ENCODE measurements around the gene PARD6G.

PARD6G gene

DNA sequence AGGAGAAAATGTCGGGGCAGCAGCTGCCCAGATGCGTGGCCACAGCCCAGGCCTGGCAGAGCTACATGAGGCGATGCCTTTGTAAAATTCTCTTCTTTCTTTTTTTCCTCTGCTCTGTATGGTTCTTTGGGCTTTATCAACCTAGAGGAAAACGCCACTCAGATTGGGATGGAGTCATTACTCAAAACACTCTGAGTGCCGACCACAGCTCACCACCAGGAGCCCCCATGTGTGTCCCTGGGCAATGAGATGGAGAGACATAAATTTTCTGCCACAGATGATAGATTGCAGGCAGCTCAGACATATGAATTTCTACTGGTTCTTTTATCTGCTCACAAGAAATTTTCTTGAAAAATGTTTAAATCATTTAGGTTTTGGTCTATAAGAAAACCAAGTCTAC is 56.0 kb downstream of the PARD6G start:
- no peak for DNase-seq (ENCODE audit: low read depth, low spot score)
- H3K4me3 ChIP-seq (ENCODE audit: low read depth, low read length) = no peak overlapping the region
- in situ Hi-C loops (cut with HindIII; ENCODE audit: low sequenced_read_pairs) = no loop called here
- TF ChIP-seq, protein P1, sequence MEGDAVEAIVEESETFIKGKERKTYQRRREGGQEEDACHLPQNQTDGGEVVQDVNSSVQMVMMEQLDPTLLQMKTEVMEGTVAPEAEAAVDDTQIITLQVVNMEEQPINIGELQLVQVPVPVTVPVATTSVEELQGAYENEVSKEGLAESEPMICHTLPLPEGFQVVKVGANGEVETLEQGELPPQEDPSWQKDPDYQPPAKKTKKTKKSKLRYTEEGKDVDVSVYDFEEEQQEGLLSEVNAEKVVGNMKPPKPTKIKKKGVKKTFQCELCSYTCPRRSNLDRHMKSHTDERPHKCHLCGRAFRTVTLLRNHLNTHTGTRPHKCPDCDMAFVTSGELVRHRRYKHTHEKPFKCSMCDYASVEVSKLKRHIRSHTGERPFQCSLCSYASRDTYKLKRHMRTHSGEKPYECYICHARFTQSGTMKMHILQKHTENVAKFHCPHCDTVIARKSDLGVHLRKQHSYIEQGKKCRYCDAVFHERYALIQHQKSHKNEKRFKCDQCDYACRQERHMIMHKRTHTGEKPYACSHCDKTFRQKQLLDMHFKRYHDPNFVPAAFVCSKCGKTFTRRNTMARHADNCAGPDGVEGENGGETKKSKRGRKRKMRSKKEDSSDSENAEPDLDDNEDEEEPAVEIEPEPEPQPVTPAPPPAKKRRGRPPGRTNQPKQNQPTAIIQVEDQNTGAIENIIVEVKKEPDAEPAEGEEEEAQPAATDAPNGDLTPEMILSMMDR (IDR thresholded peaks at IDR 0.05; ENCODE audit: low read depth, low read length) = no peak

DNA sequence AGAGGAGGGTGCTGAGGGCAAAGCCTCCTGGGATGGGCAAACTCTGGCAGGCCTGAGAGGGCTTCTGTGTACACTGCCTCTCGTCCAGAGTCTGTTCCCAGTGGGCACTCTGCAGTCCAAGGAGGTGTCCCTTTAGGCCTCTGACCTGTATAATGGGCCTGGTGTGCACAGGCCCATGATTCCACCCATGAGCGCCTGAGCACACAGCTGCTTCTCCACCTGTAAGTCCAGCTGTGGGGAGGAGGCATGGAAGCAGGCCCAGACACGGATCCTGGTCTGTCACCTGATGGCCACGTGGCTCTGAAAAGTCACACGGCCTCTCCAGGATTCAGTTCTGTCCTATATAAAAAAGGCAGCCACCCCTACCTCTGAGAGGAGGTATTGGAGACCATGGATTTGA is 57.0 kb downstream of the PARD6G start:
- TF ChIP-seq, protein P1 (IDR thresholded peaks at IDR 0.05; ENCODE audit: low read depth, low read length) = no peak
- H3K4me3 ChIP-seq (ENCODE audit: low read depth, low read length) = no peak overlapping the region
- in situ Hi-C loops (cut with HindIII; ENCODE audit: low sequenced_read_pairs) = no loop called here
- DNase-seq (ENCODE audit: low read depth, low spot score) = no peak

DNA sequence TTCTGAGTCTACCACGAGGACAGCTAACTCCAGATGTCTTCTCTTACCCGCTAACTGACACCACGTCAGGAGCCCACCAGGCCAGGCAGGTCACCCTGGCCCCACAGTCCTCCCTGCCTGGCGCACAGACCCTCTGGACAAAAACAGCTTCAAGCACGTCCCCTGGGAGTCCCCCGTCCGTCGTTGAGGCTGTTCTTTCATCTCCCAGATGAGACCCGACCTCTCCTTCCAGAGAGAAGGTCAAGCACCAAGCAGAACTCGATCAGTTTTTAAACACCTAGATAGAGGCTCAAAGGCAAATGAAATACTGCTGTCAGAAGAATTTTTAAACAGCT is 57.8 kb downstream of the PARD6G start:
- DNase-seq (ENCODE audit: low read depth, low spot score) = no peak
- no peak overlapping the region for H3K4me3 ChIP-seq (ENCODE audit: low read depth, low read length)
- TF ChIP-seq, protein P1 (IDR thresholded peaks at IDR 0.05; ENCODE audit: low read depth, low read length) = no peak
- in situ Hi-C loops (cut with HindIII; ENCODE audit: low sequenced_read_pairs) = no loop called here

DNA sequence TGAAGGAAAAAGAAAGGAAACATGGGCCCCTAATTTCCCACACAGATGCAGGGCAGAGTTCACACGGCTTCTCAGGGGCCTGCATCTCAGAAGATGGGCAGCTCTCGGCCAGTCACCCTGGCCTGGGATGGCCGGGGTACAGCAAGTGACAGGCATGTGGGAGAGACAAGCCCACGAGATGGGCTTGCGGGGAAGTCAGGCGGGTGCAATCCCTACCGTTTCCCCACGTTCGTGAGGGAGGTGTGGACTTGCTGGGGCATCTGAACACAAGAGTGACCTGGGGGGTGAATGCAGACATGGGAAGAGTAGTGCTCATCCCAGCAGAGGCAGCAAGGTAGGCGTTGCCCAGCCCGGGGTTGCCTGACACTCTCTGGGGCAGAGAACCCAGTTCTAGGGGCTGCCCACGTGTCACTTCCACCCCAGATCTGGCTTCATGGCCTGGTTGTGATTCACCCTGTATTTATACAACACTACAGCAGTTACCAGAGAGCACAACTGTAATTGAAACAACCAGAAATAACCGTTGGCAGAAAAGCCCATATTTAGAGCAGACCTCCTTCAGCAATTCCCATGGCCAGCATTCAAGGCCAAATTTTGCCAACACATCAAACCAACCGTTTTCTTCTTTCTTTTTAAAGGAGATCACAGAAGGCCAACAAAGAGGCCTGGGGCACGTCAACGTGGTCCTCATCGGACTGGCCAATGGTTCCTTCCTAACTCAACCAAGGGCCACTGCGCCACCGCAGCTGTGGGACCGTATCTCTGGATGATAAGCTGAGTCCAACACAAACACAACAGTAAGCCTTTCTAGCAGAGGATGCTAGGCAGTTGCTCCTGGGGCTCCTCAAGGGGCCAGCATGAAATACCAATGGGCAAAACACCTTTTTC is 58.4 kb downstream of the PARD6G start:
- H3K4me3 ChIP-seq (ENCODE audit: low read depth, low read length) = no peak overlapping the region
- in situ Hi-C loops (cut with HindIII; ENCODE audit: low sequenced_read_pairs) = no loop called here
- DNase-seq (ENCODE audit: low read depth, low spot score) = no peak
- TF ChIP-seq, protein P1 (IDR thresholded peaks at IDR 0.05; ENCODE audit: low read depth, low read length) = no peak

DNA sequence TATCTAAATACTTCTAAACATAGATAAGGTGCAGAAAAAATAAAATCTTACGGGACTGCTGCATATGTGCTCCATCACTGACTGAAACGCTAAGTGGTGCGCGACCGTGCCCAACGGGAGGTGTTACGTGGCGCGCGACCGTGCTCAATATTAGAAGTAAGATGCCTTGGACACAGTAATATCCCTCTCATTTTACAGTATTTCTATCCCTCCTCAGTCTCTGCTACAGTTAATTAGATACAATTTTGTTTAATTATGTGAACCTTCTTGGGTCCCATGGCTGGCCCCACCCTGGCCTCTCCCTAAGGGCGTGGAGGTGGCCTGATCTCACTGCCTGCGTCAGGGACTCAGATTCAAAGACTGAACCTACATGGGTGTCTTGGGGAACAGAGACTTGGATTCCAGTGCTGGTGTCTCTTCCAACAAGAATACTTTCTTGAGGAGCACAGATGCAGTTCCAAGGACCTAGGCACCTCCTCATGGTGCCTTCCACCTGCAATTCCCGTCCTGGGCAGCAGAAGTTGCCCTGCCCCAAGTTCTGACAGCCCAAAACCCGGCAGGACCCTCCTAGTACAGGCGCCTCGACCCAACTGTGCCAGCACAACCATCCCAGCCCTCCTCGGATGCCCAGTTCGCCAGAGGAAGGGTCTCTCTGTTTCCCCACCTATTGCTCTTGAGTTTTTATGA is 59.2 kb downstream of the PARD6G start:
- in situ Hi-C loops (cut with HindIII; ENCODE audit: low sequenced_read_pairs) = no loop called here
- no peak for DNase-seq (ENCODE audit: low read depth, low spot score)
- no peak overlapping the region for H3K4me3 ChIP-seq (ENCODE audit: low read depth, low read length)
- TF ChIP-seq, protein P1 (IDR thresholded peaks at IDR 0.05; ENCODE audit: low read depth, low read length) = no peak

DNA sequence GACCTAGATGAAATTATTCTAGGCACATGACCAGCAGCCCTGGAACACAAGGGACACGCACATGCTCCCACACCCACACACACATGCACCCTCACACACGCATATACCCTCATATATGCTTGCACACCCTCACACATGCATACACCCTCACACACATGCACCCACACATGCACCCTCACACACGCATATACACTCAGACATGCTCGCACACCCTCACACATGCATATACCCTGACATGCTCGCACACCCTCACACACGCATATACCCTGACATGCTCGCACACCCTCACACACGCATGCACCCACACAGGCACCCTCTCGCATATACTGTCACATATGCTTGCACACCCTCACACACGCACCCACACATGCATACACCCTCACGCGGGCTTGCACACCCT is 61.8 kb downstream of the PARD6G start:
- no peak for DNase-seq (ENCODE audit: low read depth, low spot score)
- TF ChIP-seq, protein P1 (IDR thresholded peaks at IDR 0.05; ENCODE audit: low read depth, low read length) = no peak
- no peak overlapping the region for H3K4me3 ChIP-seq (ENCODE audit: low read depth, low read length)
- in situ Hi-C loops (cut with HindIII; ENCODE audit: low sequenced_read_pairs) = no loop called here
